ENCODE data around the gene MTARC2.

DNA sequence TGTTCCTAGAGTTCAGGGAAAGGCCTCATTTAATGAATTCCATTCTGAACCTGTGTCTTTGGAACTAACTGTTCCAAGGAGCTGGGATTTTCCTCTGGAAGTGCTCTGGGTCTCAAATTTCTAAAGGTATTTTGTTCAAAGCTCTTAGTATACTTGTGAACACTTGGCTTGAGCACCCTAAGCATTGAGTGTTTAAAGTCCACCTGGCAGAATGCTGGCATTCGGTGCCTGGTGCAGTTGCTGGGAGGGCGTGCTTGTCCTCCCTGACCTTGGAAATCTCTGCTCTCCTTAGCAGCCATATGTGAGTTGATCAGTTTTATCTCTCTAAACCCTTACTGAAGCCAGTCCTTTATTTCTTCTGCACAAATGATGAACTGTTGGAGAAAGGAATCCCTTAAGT, 3.0 kb downstream of the MTARC2 start:
- TF ChIP-seq POLR2A (IDR thresholded peaks at IDR 0.05) (no peak), CTCF (IDR thresholded peaks at IDR 0.05 in 8 of 11, conservative IDR thresholded peaks at IDR 0.05 in 3 of 11) (no peak)

All from spleen (tissue), 7 donors.